RWPE1 (cell line): ENCODE data around the gene EID2B.

ENCODE experiments used
- CTCF ChIA-PET: fragments of 350-600 bp; sonication (Branson Sonifier 250); formaldehyde crosslinking; extraction: SDS; loops from one replicate; lab custom pipeline; 2021; lab: Yijun Ruan, JAX
- POLR2A ChIA-PET: fragments of 400-600 bp; formaldehyde crosslinking; extraction: SDS; loops from one replicate; lab custom pipeline; 2020; ENCODE audit warnings: antibody characterized with exemption; ENCODE audit not compliant: low non-redundant PET; lab: Yijun Ruan, JAX
- DNase-seq: peaks from one replicate; pipeline ENCODE4 v3.0.0; 2012; ENCODE audit warnings: low spot score
- H3K27ac ChIP-seq: fragments of 450-650 bp; 2 replicates; pipeline ENCODE4 v1.5.1; 2017
- CTCF ChIP-seq: fragments of 450-650 bp; conservative IDR thresholded peaks from 2 replicates; pipeline ENCODE4 v1.5.1; 2017; ENCODE audit warnings: low read depth, mild to moderate bottlenecking

Gene EID2B

GRCh38 chr19:39497996-39498797, 34.5 kb downstream of the EID2B start:
- POLR2A ChIA-PET, result interaction anchor here (0.7 kb wide), 1 partner anchor 62 kb away, joined by 3 read pairs; the partner anchor contains the start of gene RPS16
- no peak overlapping the region for H3K27ac ChIP-seq
- DNase-seq, result no peak
- TF ChIP-seq CTCF, result peak; percentile 36; the same call in 1 of the 2 replicates
- CTCF ChIA-PET, result interaction anchor here (0.6 to 2.2 kb wide), 8 partner anchors 17 to 560 kb away, joined by 3 to 11 read pairs (median 5); partner anchors contain the start of genes EID2, EID2B and SELENOV

DNA sequence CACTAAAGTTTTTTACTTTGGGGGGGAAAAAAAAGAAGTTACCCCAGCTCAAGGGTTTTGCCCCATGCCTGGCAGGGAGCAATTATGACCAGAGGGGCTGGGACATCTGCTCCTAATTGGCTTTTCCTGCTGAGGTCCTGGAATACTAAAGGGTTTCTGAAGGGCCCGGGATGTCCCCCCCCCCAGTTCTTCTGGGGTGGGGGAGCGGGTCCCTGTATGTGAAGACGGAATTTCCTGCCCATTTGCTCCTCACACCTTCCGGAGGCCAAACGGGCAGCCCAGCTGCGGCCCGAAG, 35.0 kb downstream of the EID2B start:
- no peak for TF ChIP-seq CTCF
- ChIA-PET POLR2A (interaction anchor here (0.7 kb wide), 1 partner anchor 62 kb away, joined by 3 read pairs; the partner anchor contains the start of gene RPS16), CTCF (interaction anchor here (0.6 to 2.2 kb wide), 4 partner anchors 17 to 42 kb away, joined by 3 to 11 read pairs (median 5); partner anchors contain the start of genes EID2 and SELENOV)
- H3K27ac ChIP-seq, result no peak overlapping the region
- DNase-seq, result no peak

GRCh38 chr19:39496063-39496462, 36.6 kb downstream of the EID2B start:
- no peak for DNase-seq
- ChIA-PET CTCF (interaction anchor here (0.5 to 0.6 kb wide), 2 partner anchors 162 to 638 kb away, joined by 3 read pairs; no protein-coding TSS in a partner anchor), POLR2A (no interaction called here)
- no peak for TF ChIP-seq CTCF
- H3K27ac ChIP-seq, result no peak overlapping the region

GRCh38 chr19:39494661-39495060, 38.0 kb downstream of the EID2B start:
- H3K27ac ChIP-seq, result peak overlapping the region; percentile 5; the same call in 1 of the 2 replicates
- no peak for DNase-seq
- POLR2A ChIA-PET, result interaction anchor here (0.5 to 0.7 kb wide), 2 partner anchors 9 to 78 kb away, joined by 4 read pairs; no protein-coding TSS in a partner anchor
- no peak for TF ChIP-seq CTCF
- CTCF ChIA-PET, result interaction anchor here (0.6 kb wide), 1 partner anchor 138 kb away, joined by 3 read pairs; no protein-coding TSS in a partner anchor

DNA sequence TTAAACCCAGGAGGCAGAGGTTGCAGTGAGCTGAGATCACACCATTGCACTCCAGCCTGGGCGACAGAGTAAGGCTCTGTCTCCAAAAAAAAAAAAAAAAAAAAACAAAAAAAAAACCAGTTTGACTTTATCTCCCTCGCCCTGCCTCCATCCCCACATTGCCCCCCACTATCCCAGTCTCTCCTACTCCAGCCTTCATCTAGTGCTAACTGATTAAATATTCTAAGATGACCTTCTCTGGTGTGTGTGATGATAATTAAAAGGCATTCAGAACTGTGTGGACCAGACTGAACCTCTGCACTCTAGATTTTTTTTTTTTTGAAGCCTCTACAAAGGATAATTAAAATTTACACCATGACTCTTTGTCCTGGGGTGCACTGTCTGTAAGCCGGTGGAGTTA, 39.9 kb downstream of the EID2B start:
- peak overlapping the region; percentile 54 for H3K27ac ChIP-seq
- no peak for DNase-seq
- no peak for TF ChIP-seq CTCF
- ChIA-PET CTCF (no interaction called here), POLR2A (interaction anchor here (0.5 kb wide), 1 partner anchor 50 kb away, joined by 3 read pairs; no protein-coding TSS in a partner anchor)

DNA sequence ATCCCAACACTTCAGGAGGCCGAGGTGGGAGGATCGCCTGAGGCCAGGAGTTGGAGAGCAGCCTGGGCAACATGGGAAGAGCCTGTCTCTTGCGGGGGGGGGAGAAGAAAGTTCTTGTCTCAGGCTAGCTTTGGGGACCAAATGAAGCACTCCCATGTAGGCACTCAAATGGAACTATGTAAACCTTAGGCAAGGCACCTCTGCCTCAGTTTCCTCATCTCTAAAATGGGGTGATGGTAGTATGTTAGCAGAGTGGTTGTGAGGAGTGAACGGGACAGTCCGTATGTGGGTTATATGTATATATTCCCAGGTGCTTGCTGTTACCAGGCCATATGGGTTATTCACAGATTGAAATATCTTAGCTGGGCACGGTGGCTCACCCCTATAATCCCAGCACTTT, 40.4 kb downstream of the EID2B start:
- CTCF ChIA-PET, result interaction anchor here (0.6 to 1.1 kb wide), 2 partner anchors 40 to 967 kb away, joined by 5 to 7 read pairs; partner anchors contain the start of gene EID2B
- no peak for TF ChIP-seq CTCF

More for the DNA sequence above, 40.4 kb downstream of the EID2B start:
- H3K27ac ChIP-seq, result no peak overlapping the region
- POLR2A ChIA-PET, result no interaction called here
- no peak for DNase-seq
